ENCODE results near the gene PLCXD3.

PLCXD3 gene

GRCh38 chr5:41412496-41412895, 97.9 kb downstream of the PLCXD3 start:
- DNase-seq: no peak

- no peak for DNase-seq
Observed at GRCh38 chr5:41410737-41411136, 99.7 kb downstream of the PLCXD3 start.

GRCh38 chr5:41410307-41410706, 100.1 kb downstream of the PLCXD3 start:
- DNase-seq: no peak

GRCh38 chr5:41408676-41409443, 101.5 kb downstream of the PLCXD3 start:
- no peak for DNase-seq

- DNase-seq: no peak
Observed at GRCh38 chr5:41406936-41407335, 103.5 kb downstream of the PLCXD3 start.

- DNase-seq: no peak
Observed at GRCh38 chr5:41406424-41406823, 104.0 kb downstream of the PLCXD3 start.

GRCh38 chr5:41404757-41405156, 105.6 kb downstream of the PLCXD3 start:
- no peak for DNase-seq

GRCh38 chr5:41403846-41404245, 106.6 kb downstream of the PLCXD3 start:
- no peak for DNase-seq

- DNase-seq: no peak
Observed at GRCh38 chr5:41402845-41403244, 107.6 kb downstream of the PLCXD3 start.

GRCh38 chr5:41399839-41400238, 110.6 kb downstream of the PLCXD3 start:
- no peak for DNase-seq

- no peak for DNase-seq
Observed at GRCh38 chr5:41392016-41392415, 118.4 kb downstream of the PLCXD3 start.

- DNase-seq: no peak
Observed at GRCh38 chr5:41374631-41375030, 135.8 kb downstream of the PLCXD3 start.

- DNase-seq: no peak
Observed at GRCh38 chr5:41373230-41373629, 137.2 kb downstream of the PLCXD3 start.

- DNase-seq: no peak
Observed at GRCh38 chr5:41371738-41372137, 138.7 kb downstream of the PLCXD3 start.

GRCh38 chr5:41370482-41370881, 139.9 kb downstream of the PLCXD3 start:
- no peak for DNase-seq

- no peak for DNase-seq
Observed at GRCh38 chr5:41369799-41370198, 140.6 kb downstream of the PLCXD3 start.

GRCh38 chr5:41368158-41368557, 142.2 kb downstream of the PLCXD3 start:
- DNase-seq: no peak

- DNase-seq: no peak
Observed at GRCh38 chr5:41365369-41365768, 145.0 kb downstream of the PLCXD3 start.

- DNase-seq: no peak
Observed at GRCh38 chr5:41364346-41364745, 146.1 kb downstream of the PLCXD3 start.

- DNase-seq: no peak
Observed at GRCh38 chr5:41363343-41363986, 146.9 kb downstream of the PLCXD3 start.

GRCh38 chr5:41356786-41357185, 153.6 kb downstream of the PLCXD3 start:
- no peak for DNase-seq

- no peak for DNase-seq
Observed at GRCh38 chr5:41349846-41350245, 160.6 kb downstream of the PLCXD3 start.

GRCh38 chr5:41347569-41347968, 162.8 kb downstream of the PLCXD3 start:
- DNase-seq: no peak

GRCh38 chr5:41346609-41347008, 163.8 kb downstream of the PLCXD3 start:
- no peak for DNase-seq

- no peak for DNase-seq
Observed at GRCh38 chr5:41345295-41345694, 165.1 kb downstream of the PLCXD3 start.

Data from stimulated activated CD4-positive, alpha-beta T cell treated with anti-CD3 and anti-CD28 coated beads, Interleukin-12 subunit alpha, Interleukin-12 subunit beta, amount 100 ng/mL, for 4 hours (primary cell).